GM21390 (cell line): Measurements from ENCODE around the gene DDX55.

Experiments
- ATAC-seq: cut with Tn5 transposase; IDR thresholded peaks from one replicate; pipeline ENCODE4 v1.9.1; 2021; ENCODE audit not compliant: unreplicated experiment

DDX55 gene

GRCh38 chr12:123607756-123608155 is 5.9 kb downstream of the DDX55 start:
- no peak for ATAC-seq

- ATAC-seq = no peak
These were observed 6.3 kb downstream of the DDX55 start for GRCh38 chr12:123608182-123608581.

GRCh38 chr12:123614110-123614509 is 12.2 kb downstream of the DDX55 start:
- no peak for ATAC-seq

GRCh38 chr12:123614531-123614930 is 12.6 kb downstream of the DDX55 start:
- ATAC-seq = no peak

- no peak for ATAC-seq
These were observed 15.2 kb downstream of the DDX55 start for GRCh38 chr12:123617144-123617543.

GRCh38 chr12:123617580-123617979 is 15.7 kb downstream of the DDX55 start:
- ATAC-seq = no peak

GRCh38 chr12:123621101-123621500 is 19.2 kb downstream of the DDX55 start:
- no peak for ATAC-seq

- no peak for ATAC-seq
These were observed 20.0 kb downstream of the DDX55 start for GRCh38 chr12:123621619-123622530.

GRCh38 chr12:123633379-123634141 is 31.7 kb downstream of the DDX55 start, which contains the start of the genes EIF2B1 and GTF2H3:
TSS of gene EIF2B1 (minus strand) at chr12:123633686. CDS start at chr12:123633557, 129 bp downstream.
TSS of gene GTF2H3 (plus strand) at chr12:123633829. CDS start at chr12:123633860, 31 bp downstream.
- ATAC-seq = peak; percentile 92

GRCh38 chr12:123634142-123634561 is 32.3 kb downstream of the DDX55 start:
- no peak for ATAC-seq

GRCh38 chr12:123643911-123644310 is 42.0 kb downstream of the DDX55 start:
- no peak for ATAC-seq

- ATAC-seq = no peak
These were observed 43.5 kb downstream of the DDX55 start for GRCh38 chr12:123645380-123645779.

GRCh38 chr12:123645878-123646277 is 44.0 kb downstream of the DDX55 start:
- no peak for ATAC-seq

- no peak for ATAC-seq
These were observed 46.5 kb downstream of the DDX55 start for GRCh38 chr12:123648401-123648800.

GRCh38 chr12:123654129-123654701 is 52.3 kb downstream of the DDX55 start:
- ATAC-seq = no peak

- ATAC-seq = peak; percentile 95
These were observed 53.5 kb downstream of the DDX55 start for GRCh38 chr12:123655420-123655819.

GRCh38 chr12:123656392-123656791 is 54.5 kb downstream of the DDX55 start:
- ATAC-seq = no peak

- no peak for ATAC-seq
These were observed 55.3 kb downstream of the DDX55 start for GRCh38 chr12:123657211-123657610.

- ATAC-seq = no peak
These were observed 58.3 kb downstream of the DDX55 start for GRCh38 chr12:123659996-123660727.

GRCh38 chr12:123667771-123668170 is 65.9 kb downstream of the DDX55 start:
- no peak for ATAC-seq
